ENCODE data around the gene PPARD. TPM values are rescaled to one million over a fixed set of nuclear protein-coding genes. Genes with fewer than 3 reads are reported as not detected.

PPARD gene
- total RNA-seq, 1 donor from 2014 or later, result 21.9 TPM

GRCh38 chr6:35318196-35319171, 23.9 kb upstream of the PPARD start:
- TF ChIP-seq CTCF (conservative IDR thresholded peaks at IDR 0.05), result peak; percentile 31
- H3K36me3 Mint-ChIP-seq, result peaks cover 5% of the 10 kb centered on the region
- H3K27me3 Mint-ChIP-seq, result peaks cover 21% of the 10 kb centered on the region
- H3K4me3 Mint-ChIP-seq, result peak overlapping the region; percentile 96
- DNase-seq (ENCODE audit: extremely low spot score, unreplicated experiment), result peak; percentile 97
- no peaks in the 10 kb centered on the region for H3K9me3 Mint-ChIP-seq
- peaks cover 10% of the 10 kb centered on the region for H3K4me1 Mint-ChIP-seq (ENCODE audit: unreplicated experiment)
- H3K27ac Mint-ChIP-seq, result peak overlapping the region; percentile 88

GRCh38 chr6:35319346-35320030, 22.9 kb upstream of the PPARD start:
- peak; percentile 62 for DNase-seq (ENCODE audit: extremely low spot score, unreplicated experiment)
- no peak for TF ChIP-seq CTCF (conservative IDR thresholded peaks at IDR 0.05)
- Mint-ChIP-seq H3K4me3 (no peak overlapping the region), H3K36me3 (peaks cover 5% of the 10 kb centered on the region), H3K27me3 (peaks cover 19% of the 10 kb centered on the region), H3K4me1 (ENCODE audit: unreplicated experiment) (peaks cover 10% of the 10 kb centered on the region), H3K9me3 (no peaks in the 10 kb centered on the region), H3K27ac (no peak overlapping the region)

- peaks cover 10% of the 10 kb centered on the region for H3K4me1 Mint-ChIP-seq (ENCODE audit: unreplicated experiment)
- no peaks in the 10 kb centered on the region for H3K9me3 Mint-ChIP-seq
- H3K36me3 Mint-ChIP-seq, result peaks cover 5% of the 10 kb centered on the region
- H3K27me3 Mint-ChIP-seq, result peaks cover 14% of the 10 kb centered on the region
- no peak for TF ChIP-seq CTCF (conservative IDR thresholded peaks at IDR 0.05)
- no peak overlapping the region for H3K27ac Mint-ChIP-seq
- no peak for DNase-seq (ENCODE audit: extremely low spot score, unreplicated experiment)
- no peak overlapping the region for H3K4me3 Mint-ChIP-seq
These were observed 22.3 kb upstream of the PPARD start for GRCh38 chr6:35320031-35320410.

GRCh38 chr6:35321091-35321490, 21.3 kb upstream of the PPARD start:
- Mint-ChIP-seq H3K27me3 (peaks cover 14% of the 10 kb centered on the region), H3K27ac (no peak overlapping the region), H3K9me3 (no peaks in the 10 kb centered on the region), H3K36me3 (peaks cover 5% of the 10 kb centered on the region), H3K4me1 (ENCODE audit: unreplicated experiment) (peaks cover 10% of the 10 kb centered on the region), H3K4me3 (no peak overlapping the region)
- TF ChIP-seq CTCF (conservative IDR thresholded peaks at IDR 0.05), result no peak
- peak; percentile 68 for DNase-seq (ENCODE audit: extremely low spot score, unreplicated experiment)

- no peak overlapping the region for H3K27ac Mint-ChIP-seq
- TF ChIP-seq CTCF (conservative IDR thresholded peaks at IDR 0.05), result peak; percentile 69
- no peaks in the 10 kb centered on the region for H3K27me3 Mint-ChIP-seq
- no peaks in the 10 kb centered on the region for H3K36me3 Mint-ChIP-seq
- H3K4me1 Mint-ChIP-seq (ENCODE audit: unreplicated experiment), result peaks cover 6% of the 10 kb centered on the region
- H3K4me3 Mint-ChIP-seq, result no peak overlapping the region
- H3K9me3 Mint-ChIP-seq, result no peaks in the 10 kb centered on the region
- peak; percentile 69 for DNase-seq (ENCODE audit: extremely low spot score, unreplicated experiment)
These were observed 14.9 kb upstream of the PPARD start for GRCh38 chr6:35327349-35328027.
